GM08714 (cell line): Measurements from ENCODE around the gene DIS3L2.
"Not testable (repeated sequence)": the region's sequence is repeated elsewhere in the genome, so short reads cannot be mapped to it uniquely, and the experiment has no call there.

Experiments
- H3K4me3 ChIP-seq: fragments of 200-500 bp; sonication (Bioruptor generic); 2 replicates; pipeline ENCODE4 v1.5.1; 2014; ENCODE audit warnings: mild to moderate bottlenecking, low read length, inconsistent platforms
- ZNF274 ChIP-seq: IDR thresholded peaks from 2 replicates; pipeline ENCODE4 v1.6.1; 2012; ENCODE audit warnings: mild to moderate bottlenecking, low read depth, low read length

DIS3L2 gene

GRCh38 chr2:232315049-232315922, 353.8 kb downstream of the DIS3L2 start:
- no peak overlapping the region for H3K4me3 ChIP-seq
- no peak for TF ChIP-seq ZNF274

DNA sequence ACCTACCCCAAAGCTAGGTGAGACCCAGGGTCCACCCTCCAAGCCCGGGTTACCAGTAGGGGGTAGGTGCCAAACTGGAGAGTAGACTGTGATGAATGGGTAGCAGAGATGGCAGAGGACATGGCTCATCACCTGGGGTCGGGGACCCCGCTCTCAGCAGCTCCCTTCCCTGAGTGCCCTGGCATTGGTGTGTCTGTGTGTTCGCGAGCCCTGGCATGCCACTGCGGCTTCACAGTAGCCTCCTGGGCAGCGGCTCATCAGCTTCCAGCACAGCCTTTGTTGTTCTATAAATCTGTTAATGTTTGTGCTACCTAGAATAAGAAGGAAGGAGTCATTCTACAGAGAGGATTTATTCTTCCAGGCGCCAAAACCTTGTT, 354.4 kb downstream of the DIS3L2 start:
- no peak overlapping the region for H3K4me3 ChIP-seq
- no peak for TF ChIP-seq ZNF274

DNA sequence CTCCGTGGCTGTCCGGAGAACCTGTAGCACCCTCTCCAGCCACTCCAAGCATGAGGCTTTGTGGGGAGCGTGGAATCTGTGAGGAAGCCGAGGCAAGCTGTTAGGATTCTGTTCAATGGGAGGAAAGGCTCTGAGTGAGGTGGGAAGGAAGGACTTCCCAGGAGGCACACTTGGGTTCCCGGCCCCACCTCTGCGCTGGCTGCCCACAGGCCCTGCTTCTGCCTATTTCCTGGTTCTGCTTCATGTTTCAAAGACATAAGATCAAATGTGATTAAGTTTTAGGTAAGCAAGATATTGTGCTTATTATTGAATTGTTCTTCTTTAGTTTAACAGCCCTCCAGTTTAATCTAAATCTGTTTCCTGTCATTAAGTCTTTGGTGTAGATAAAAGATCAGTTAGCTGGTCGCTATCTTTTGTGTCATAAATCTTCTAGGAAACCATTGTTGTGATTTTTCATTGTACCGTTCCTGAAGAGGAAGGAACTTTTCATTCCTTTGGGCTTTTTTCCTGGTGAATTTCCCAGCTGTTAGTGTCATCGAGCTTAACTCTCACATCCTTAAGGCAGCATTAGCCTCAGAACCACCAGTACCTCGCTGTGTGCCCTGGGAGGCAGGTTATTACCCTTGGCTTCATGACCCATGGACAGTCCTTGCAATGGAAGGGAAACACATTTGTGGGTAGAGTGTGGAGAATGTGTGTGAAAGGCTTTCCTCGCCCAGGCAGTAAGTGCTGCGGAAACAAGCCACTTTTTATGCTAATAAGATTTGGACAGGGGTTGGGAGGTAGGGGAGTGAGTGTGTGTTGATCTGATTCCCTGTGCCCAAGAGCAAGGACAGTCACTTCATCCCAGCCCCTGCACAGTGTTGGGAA, 355.2 kb downstream of the DIS3L2 start:
- no peak for TF ChIP-seq ZNF274
- no peak overlapping the region for H3K4me3 ChIP-seq

DNA sequence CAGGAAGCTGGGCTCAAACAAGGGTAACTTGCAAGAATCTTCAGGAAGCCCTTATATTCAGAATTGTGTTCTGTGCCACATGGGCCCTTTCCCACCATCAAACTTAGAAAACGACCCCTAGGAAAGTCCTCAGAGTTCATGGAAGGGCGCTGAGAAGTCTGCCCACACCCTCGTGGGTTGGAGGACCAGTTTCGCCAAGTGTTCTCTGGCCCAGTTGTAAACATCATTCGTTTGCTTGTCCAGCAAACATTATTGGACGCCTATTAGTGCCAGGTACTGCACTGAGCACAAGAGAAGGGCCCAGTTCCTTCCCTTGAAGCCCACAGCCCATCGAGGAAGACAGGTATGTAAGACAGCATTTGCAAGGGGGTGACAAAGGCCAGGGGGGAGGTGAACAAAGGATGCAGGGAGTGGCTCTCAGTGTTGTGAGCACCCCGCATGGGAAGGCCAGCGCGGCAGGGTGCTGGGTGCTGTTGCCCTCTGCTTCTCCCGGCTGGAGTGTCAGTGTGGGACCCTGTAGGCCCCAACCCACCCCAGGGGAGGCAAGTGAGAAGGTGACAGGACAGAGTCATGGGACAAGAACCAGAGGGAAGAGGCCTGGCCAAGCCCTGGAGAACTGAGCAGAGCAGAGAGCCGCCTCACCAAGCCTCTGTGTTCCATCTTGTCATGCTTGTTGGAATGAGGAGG, 356.8 kb downstream of the DIS3L2 start:
- TF ChIP-seq ZNF274, result no peak

GRCh38 chr2:232319067-232319802, 357.7 kb downstream of the DIS3L2 start:
- no peak overlapping the region for H3K4me3 ChIP-seq
- TF ChIP-seq ZNF274, result no peak

More for the DNA sequence above, 356.8 kb downstream of the DIS3L2 start:
- H3K4me3 ChIP-seq, result no peak overlapping the region

DNA sequence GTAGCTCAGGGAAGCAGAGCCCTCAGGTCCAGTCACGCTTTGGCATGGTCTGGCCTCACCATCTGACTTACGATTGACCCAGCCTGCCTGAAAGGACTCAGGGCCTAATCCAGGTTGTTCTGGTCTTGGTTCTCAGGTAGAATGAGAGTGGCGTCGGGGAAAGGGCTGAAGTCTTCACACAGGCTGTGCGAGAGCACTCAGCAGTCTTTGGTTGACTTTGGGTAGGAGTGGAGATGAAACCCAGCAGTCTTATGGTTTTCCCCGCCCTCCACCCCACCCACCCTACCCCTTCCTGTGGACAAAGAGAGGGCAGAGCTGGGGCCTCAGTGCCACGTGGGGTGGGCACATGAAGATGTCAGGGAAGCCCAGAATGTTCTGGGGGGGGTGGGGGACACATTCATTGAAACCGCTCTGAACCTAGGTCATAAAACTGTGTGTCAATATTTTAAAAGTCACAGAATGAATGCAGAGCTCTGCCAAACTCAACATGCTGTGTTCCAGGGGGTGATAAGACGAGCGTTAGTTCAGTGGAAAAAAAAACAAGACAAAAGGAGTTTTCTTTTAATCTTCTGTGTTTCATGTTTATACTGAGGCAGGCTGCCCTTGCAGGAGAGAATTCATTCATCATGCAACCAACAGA, 358.4 kb downstream of the DIS3L2 start:
- no peak overlapping the region for H3K4me3 ChIP-seq

DNA sequence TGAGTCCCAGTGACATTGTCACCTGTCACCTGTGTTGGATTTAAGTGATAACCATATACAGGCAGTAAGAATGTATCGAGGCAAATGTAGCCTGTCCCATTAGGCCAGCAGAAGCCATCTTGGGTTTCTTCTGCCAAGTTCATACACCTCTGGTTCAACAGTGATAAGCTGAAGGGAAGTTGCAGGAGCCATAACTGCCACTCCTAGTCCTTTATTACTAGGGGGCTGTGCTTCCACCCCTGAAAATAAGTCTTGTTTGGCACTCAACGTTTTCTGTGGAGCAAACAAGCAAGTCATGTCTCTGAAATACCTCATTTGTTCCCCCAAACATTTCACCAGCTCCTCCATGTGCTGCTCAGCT, 358.9 kb downstream of the DIS3L2 start:
- no peak for TF ChIP-seq ZNF274
- H3K4me3 ChIP-seq, result no peak overlapping the region

More for the DNA sequence above, 358.4 kb downstream of the DIS3L2 start:
- TF ChIP-seq ZNF274, result no peak

DNA sequence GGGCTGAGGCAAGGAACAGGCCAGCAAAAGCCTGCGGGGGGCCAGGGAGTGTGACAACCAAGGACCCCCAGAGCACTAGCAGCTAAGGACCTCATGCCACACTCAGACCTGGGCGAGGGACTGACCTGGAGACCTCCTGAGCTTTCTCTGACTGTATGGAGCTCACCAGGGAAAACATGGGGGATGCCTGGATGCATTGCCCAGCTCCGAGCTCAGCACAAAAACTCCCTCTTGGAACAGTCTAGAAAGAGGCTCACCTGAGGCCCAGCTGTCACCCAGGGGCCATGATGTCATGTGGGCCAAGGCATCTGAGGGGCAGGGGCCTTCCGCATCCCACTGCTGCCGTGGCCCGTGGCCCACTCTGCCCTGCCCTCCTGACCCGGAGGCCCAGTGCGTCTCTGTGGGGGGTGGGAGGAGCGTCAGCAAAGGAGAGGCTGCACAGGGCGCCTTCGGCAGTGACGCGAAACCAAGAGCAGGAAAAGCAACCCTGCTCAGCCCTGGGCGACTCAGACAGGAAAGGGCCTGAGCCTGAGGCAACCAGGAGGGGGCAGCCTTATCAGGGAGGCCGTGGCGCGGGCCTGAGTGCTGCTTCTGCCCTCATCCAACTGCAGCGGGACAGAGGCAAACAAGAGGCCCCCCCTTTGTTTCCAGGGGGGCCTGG, 359.8 kb downstream of the DIS3L2 start:
- no peak for TF ChIP-seq ZNF274
- no peak overlapping the region for H3K4me3 ChIP-seq

DNA sequence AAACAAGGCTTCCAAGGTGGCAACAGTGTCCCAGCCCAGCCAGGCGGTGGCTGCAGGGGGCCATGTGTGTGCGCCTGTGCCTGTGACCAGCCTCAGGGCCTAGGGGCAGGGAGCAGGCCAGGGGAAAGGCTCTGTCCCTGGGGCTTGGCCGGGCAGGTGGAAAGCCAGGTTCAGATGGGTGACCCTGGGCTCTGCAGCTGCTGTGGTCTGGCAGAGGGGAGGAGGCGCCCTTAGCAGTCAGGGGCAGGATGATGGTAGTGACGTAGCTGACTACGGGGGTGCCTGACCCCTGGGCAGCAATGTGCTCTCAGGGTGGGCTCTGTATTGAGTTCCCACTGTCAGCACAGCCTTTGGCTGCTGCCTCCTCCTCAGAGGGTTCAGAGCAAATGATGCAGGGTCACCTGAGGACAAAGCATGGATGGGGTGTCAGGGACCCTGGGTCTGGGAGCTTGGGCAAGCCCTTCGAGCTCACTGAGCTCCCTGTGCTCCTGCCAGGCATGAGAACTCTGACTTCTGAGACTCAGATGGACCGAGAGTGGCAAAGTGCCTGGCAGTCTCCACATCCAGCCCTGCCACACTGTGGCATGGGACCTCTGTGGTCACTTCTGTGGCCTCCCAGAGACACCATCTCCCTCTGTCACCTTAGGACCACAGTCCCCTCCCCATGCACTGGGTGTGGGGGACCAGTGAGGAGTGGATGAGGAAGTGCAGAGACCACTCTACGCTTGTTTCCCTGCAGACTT, 360.5 kb downstream of the DIS3L2 start:
- H3K4me3 ChIP-seq, result no peak overlapping the region
- TF ChIP-seq ZNF274, result no peak

DNA sequence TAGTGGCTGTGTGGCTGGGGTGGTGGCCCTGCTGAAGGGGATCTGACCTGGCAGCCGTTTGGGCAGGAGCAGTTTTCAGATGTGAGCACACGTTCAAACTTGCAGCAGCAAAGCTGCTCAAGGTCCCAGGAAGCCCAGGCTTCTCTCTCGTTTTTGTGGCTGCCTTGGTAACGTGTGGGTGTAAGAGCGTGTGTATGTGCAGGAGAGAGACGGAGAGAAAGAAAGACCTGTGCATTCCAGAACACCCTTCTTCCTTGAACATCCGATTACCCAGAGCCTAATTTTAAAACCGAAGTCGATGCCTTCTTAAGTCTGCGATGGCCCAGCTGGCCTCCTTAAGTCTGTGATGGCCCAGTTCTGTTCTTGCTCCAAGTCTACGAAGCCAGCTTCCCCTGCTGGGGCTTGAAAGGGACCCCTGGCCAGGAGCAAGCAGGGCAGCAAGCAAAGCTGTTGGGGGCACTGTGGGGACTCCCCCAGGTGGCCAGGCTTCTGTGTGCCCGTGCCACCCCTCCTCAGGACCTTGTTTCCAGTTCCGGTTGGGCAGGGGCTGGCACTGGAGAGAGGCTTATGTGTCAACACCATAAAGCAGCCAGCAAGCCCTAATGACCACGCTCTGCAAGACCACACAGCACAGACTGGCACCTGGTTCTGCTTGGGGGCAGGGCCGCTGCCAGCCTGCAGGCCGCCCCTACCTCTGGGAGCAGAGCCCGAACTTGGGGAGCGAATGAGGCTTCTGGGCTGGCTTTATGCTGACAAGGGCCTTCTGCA, 361.2 kb downstream of the DIS3L2 start:
- no peak for TF ChIP-seq ZNF274
- H3K4me3 ChIP-seq, result no peak overlapping the region

GRCh38 chr2:232323328-232323650, 361.8 kb downstream of the DIS3L2 start:
- no peak overlapping the region for H3K4me3 ChIP-seq
- TF ChIP-seq ZNF274, result no peak

- H3K4me3 ChIP-seq, result not testable (repeated sequence)
Measured at GRCh38 chr2:232323967-232324366, 362.5 kb downstream of the DIS3L2 start.
